GM19395 (cell line): ENCODE results near the gene PDE11A.

Experiments
- ATAC-seq: cut with Tn5 transposase; IDR thresholded peaks from one replicate; pipeline ENCODE4 v1.9.1; 2021; ENCODE audit warnings: mild to moderate bottlenecking, moderate library complexity; ENCODE audit not compliant: unreplicated experiment

PDE11A gene

GRCh38 chr2:177930916-177931315 lies 141.7 kb downstream of the PDE11A start:
- no peak for ATAC-seq

GRCh38 chr2:177929662-177930522 lies 142.7 kb downstream of the PDE11A start:
- ATAC-seq = no peak

- no peak for ATAC-seq
Measured at GRCh38 chr2:177923323-177923722, 149.3 kb downstream of the PDE11A start.

GRCh38 chr2:177921726-177922125 lies 150.9 kb downstream of the PDE11A start:
- ATAC-seq = no peak

- no peak for ATAC-seq
Measured at GRCh38 chr2:177917169-177917568, 155.4 kb downstream of the PDE11A start.

- ATAC-seq = no peak
Measured at GRCh38 chr2:177916342-177916741, 156.2 kb downstream of the PDE11A start.

- ATAC-seq = no peak
Measured at GRCh38 chr2:177914247-177914646, 158.3 kb downstream of the PDE11A start.

GRCh38 chr2:177909962-177910361 lies 162.6 kb downstream of the PDE11A start:
- no peak for ATAC-seq

- ATAC-seq = no peak
Measured at GRCh38 chr2:177908824-177909223, 163.8 kb downstream of the PDE11A start.

GRCh38 chr2:177908182-177908581 lies 164.4 kb downstream of the PDE11A start:
- no peak for ATAC-seq

- peak; percentile 98 for ATAC-seq
Measured at GRCh38 chr2:177906041-177906718, 166.4 kb downstream of the PDE11A start.

- peak; percentile 9 for ATAC-seq
Measured at GRCh38 chr2:177905640-177906039, 166.9 kb downstream of the PDE11A start.

GRCh38 chr2:177902395-177903163 lies 170.0 kb downstream of the PDE11A start:
- ATAC-seq = no peak

GRCh38 chr2:177900082-177900481 lies 172.5 kb downstream of the PDE11A start:
- ATAC-seq = no peak

- ATAC-seq = no peak
Measured at GRCh38 chr2:177897278-177897677, 175.3 kb downstream of the PDE11A start.

GRCh38 chr2:177896587-177896986 lies 176.0 kb downstream of the PDE11A start:
- ATAC-seq = no peak

GRCh38 chr2:177894546-177894945 lies 178.0 kb downstream of the PDE11A start:
- ATAC-seq = no peak

- no peak for ATAC-seq
Measured at GRCh38 chr2:177893880-177894279, 178.7 kb downstream of the PDE11A start.

GRCh38 chr2:177891533-177891932 lies 181.0 kb downstream of the PDE11A start:
- ATAC-seq = no peak

GRCh38 chr2:177889818-177890460 lies 182.6 kb downstream of the PDE11A start:
- ATAC-seq = no peak

- no peak for ATAC-seq
Measured at GRCh38 chr2:177888581-177888980, 184.0 kb downstream of the PDE11A start.
